Stimulated activated CD4-positive, alpha-beta T cell treated with anti-CD3 and anti-CD28 coated beads, Interleukin-1b, Interleukin-23, amount 100 ng/mL, for 1 hour (primary cell): ENCODE data around the gene CACNA1G.

Source experiments
- DNase-seq, 2 donors: peaks; one replicate each; pipeline ENCODE4 v3.0.0-alpha.2; 2020; ENCODE audit warnings: low read depth in 2 of 2

Gene CACNA1G

GRCh38 chr17:50566886-50567285 lies 6.4 kb downstream of the CACNA1G start:
- DNase-seq = no peak

- DNase-seq = no peak
Measured at GRCh38 chr17:50568659-50569058, 8.1 kb downstream of the CACNA1G start.

- DNase-seq = no peak
Measured at GRCh38 chr17:50569592-50569991, 9.1 kb downstream of the CACNA1G start.

- DNase-seq = no peak
Measured at GRCh38 chr17:50570032-50570431, 9.5 kb downstream of the CACNA1G start.

GRCh38 chr17:50570528-50570927 lies 10.0 kb downstream of the CACNA1G start:
- DNase-seq = no peak

GRCh38 chr17:50571681-50572080 lies 11.2 kb downstream of the CACNA1G start:
- no peak for DNase-seq

GRCh38 chr17:50572541-50572940 lies 12.0 kb downstream of the CACNA1G start:
- DNase-seq = no peak

- DNase-seq = no peak
Measured at GRCh38 chr17:50573866-50574611, 13.5 kb downstream of the CACNA1G start.

GRCh38 chr17:50575581-50576210 lies 15.2 kb downstream of the CACNA1G start:
- DNase-seq = no peak

GRCh38 chr17:50576864-50577263 lies 16.3 kb downstream of the CACNA1G start:
- no peak for DNase-seq

- DNase-seq = no peak
Measured at GRCh38 chr17:50577451-50577954, 17.0 kb downstream of the CACNA1G start.

GRCh38 chr17:50578173-50578572 lies 17.7 kb downstream of the CACNA1G start:
- no peak for DNase-seq

- DNase-seq = no peak
Measured at GRCh38 chr17:50579399-50579798, 18.9 kb downstream of the CACNA1G start.

- no peak for DNase-seq
Measured at GRCh38 chr17:50580646-50581045, 20.1 kb downstream of the CACNA1G start.

- DNase-seq = no peak
Measured at GRCh38 chr17:50581316-50581715, 20.8 kb downstream of the CACNA1G start.

- DNase-seq = no peak
Measured at GRCh38 chr17:50582741-50583140, 22.2 kb downstream of the CACNA1G start.

- no peak for DNase-seq
Measured at GRCh38 chr17:50583641-50584040, 23.1 kb downstream of the CACNA1G start.

GRCh38 chr17:50584116-50584515 lies 23.6 kb downstream of the CACNA1G start:
- no peak for DNase-seq

GRCh38 chr17:50584749-50585148 lies 24.2 kb downstream of the CACNA1G start:
- no peak for DNase-seq

GRCh38 chr17:50585346-50585745 lies 24.8 kb downstream of the CACNA1G start:
- no peak for DNase-seq

GRCh38 chr17:50585891-50586290 lies 25.4 kb downstream of the CACNA1G start:
- DNase-seq = no peak

GRCh38 chr17:50586421-50587247 lies 26.1 kb downstream of the CACNA1G start:
- DNase-seq = no peak
